ENCODE results near the gene SGPL1. TPM values are rescaled to one million over a fixed set of nuclear protein-coding genes. Genes with fewer than 3 reads are reported as not detected.

SGPL1 gene
- total and polyA plus RNA-seq, 2 experiments from 2014 or later = 12.0 to 42.7 TPM

- TF ChIP-seq ETS1 (IDR thresholded peaks at IDR 0.05) (no peak), STAT1 (IDR thresholded peaks at IDR 0.05; ENCODE audit: unreplicated experiment) (no peak), ZNF114 (CRISPR knock-in tag; IDR thresholded peaks at IDR 0.05) (no peak), NANOG (IDR thresholded peaks at IDR 0.05; ENCODE audit: borderline replicate concordance) (no peak)
These were observed 105.5 kb downstream of the SGPL1 start (continued) for GRCh38 chr10:70921285-70921684.

DNA sequence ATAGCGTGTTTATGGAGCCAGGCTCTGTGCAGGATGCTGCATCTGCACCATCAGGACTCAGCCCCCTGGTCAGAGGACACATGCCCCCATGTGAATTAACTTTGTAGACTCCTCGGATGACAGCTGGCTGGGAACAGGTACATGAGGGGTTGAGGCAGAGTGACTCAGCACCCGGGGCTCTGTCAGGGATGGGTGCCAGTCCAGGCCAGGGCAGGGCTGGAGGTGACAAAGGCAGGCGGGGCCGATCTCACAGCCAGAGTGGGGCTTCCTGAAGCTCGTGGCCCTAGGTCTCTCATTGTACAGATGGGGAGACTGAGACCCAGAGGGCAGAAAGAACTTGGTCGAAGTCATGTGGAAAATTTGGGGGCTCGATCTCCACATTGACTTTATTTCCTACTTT lies 107.9 kb downstream of the SGPL1 start:
- Histone ChIP-seq H3K79me2 (replicated peaks; ENCODE audit: insufficient read depth) (no peaks in the 10 kb centered on the region), H3K4me3 (no peak overlapping the region), H3F3A (replicated peaks; ENCODE audit: low read depth) (no peaks in the 10 kb centered on the region), H3K36me3 (ENCODE audit: insufficient read depth) (no peaks in the 10 kb centered on the region), H3K27ac (ENCODE audit: low read depth) (no peak overlapping the region), H3K27me3 (ENCODE audit: insufficient read depth) (no peaks in the 10 kb centered on the region), H3K9me2 (ENCODE audit: insufficient read depth) (no peaks in the 10 kb centered on the region), H2AFZ (no peak overlapping the region), H3K4me1 (ENCODE audit: insufficient read depth) (no peaks in the 10 kb centered on the region), H4K20me1 (replicated peaks; ENCODE audit: insufficient read depth) (no peaks in the 10 kb centered on the region), H3K4me2 (no peak overlapping the region)
- Mint-ChIP-seq H3K4me1 (peaks cover 3% of the 10 kb centered on the region; the same call in 2 of the 3 replicates), H3K36me3 (ENCODE audit: low read depth) (no peaks in the 10 kb centered on the region), H3K27ac (no peak overlapping the region), H3K27me3 (ENCODE audit: insufficient read depth, low read depth, poor library complexity) (peaks cover 9% of the 10 kb centered on the region), H3K4me3 (no peak overlapping the region), H3K9me3 (no peaks in the 10 kb centered on the region; the same call in 2 of the 3 replicates)
- DNase-seq (ENCODE audit: low spot score) (no peak), ATAC-seq (no peak)
- no peak for TF ChIP-seq POLR2AphosphoS5 (IDR thresholded peaks at IDR 0.05; ENCODE audit: low read depth)
- TF ChIP-seq, protein P1, sequence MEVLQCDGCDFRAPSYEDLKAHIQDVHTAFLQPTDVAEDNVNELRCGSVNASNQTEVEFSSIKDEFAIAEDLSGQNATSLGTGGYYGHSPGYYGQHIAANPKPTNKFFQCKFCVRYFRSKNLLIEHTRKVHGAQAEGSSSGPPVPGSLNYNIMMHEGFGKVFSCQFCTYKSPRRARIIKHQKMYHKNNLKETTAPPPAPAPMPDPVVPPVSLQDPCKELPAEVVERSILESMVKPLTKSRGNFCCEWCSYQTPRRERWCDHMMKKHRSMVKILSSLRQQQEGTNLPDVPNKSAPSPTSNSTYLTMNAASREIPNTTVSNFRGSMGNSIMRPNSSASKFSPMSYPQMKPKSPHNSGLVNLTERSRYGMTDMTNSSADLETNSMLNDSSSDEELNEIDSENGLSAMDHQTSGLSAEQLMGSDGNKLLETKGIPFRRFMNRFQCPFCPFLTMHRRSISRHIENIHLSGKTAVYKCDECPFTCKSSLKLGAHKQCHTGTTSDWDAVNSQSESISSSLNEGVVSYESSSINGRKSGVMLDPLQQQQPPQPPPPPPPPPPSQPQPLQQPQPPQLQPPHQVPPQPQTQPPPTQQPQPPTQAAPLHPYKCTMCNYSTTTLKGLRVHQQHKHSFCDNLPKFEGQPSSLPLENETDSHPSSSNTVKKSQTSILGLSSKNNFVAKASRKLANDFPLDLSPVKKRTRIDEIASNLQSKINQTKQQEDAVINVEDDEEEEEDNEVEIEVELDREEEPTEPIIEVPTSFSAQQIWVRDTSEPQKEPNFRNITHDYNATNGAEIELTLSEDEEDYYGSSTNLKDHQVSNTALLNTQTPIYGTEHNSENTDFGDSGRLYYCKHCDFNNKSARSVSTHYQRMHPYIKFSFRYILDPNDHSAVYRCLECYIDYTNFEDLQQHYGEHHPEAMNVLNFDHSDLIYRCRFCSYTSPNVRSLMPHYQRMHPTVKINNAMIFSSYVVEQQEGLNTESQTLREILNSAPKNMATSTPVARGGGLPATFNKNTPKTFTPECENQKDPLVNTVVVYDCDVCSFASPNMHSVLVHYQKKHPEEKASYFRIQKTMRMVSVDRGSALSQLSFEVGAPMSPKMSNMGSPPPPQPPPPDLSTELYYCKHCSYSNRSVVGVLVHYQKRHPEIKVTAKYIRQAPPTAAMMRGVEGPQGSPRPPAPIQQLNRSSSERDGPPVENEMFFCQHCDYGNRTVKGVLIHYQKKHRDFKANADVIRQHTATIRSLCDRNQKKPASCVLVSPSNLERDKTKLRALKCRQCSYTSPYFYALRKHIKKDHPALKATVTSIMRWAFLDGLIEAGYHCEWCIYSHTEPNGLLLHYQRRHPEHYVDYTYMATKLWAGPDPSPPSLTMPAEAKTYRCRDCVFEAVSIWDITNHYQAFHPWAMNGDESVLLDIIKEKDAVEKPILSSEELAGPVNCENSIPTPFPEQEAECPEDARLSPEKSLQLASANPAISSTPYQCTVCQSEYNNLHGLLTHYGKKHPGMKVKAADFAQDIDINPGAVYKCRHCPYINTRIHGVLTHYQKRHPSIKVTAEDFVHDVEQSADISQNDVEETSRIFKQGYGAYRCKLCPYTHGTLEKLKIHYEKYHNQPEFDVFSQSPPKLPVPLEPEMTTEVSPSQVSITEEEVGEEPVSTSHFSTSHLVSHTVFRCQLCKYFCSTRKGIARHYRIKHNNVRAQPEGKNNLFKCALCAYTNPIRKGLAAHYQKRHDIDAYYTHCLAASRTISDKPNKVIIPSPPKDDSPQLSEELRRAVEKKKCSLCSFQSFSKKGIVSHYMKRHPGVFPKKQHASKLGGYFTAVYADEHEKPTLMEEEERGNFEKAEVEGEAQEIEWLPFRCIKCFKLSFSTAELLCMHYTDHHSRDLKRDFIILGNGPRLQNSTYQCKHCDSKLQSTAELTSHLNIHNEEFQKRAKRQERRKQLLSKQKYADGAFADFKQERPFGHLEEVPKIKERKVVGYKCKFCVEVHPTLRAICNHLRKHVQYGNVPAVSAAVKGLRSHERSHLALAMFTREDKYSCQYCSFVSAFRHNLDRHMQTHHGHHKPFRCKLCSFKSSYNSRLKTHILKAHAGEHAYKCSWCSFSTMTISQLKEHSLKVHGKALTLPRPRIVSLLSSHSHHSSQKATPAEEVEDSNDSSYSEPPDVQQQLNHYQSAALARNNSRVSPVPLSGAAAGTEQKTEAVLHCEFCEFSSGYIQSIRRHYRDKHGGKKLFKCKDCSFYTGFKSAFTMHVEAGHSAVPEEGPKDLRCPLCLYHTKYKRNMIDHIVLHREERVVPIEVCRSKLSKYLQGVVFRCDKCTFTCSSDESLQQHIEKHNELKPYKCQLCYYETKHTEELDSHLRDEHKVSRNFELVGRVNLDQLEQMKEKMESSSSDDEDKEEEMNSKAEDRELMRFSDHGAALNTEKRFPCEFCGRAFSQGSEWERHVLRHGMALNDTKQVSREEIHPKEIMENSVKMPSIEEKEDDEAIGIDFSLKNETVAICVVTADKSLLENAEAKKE (CRISPR knock-in tag; IDR thresholded peaks at IDR 0.05) = no peak
- TF ChIP-seq NANOG (IDR thresholded peaks at IDR 0.05; ENCODE audit: borderline replicate concordance) = no peak
- TF ChIP-seq JUNB (IDR thresholded peaks at IDR 0.05; ENCODE audit: unreplicated experiment) = no peak
- no peak for TF ChIP-seq STAT1 (IDR thresholded peaks at IDR 0.05; ENCODE audit: unreplicated experiment)

Measured in GM23338 (cell line).